HG02610 (cell line): ENCODE results near the gene CRK.

Experiments used
- ATAC-seq: cut with Tn5 transposase; IDR thresholded peaks from one replicate; pipeline ENCODE4 v1.9.1; 2021; ENCODE audit warnings: mild to moderate bottlenecking, moderate library complexity; ENCODE audit not compliant: unreplicated experiment

The CRK gene

GRCh38 chr17:1455797-1456599 is at the start of gene CRK:
Gene CRK (minus strand): TSS chr17:1456232. CDS start chr17:1456117, 115 bp downstream.
- peak; percentile 91 for ATAC-seq

- no peak for ATAC-seq
Observed at GRCh38 chr17:1505586-1505985, 49.6 kb upstream of the CRK start.

- no peak for ATAC-seq
Observed at GRCh38 chr17:1504866-1505265, 48.8 kb upstream of the CRK start.

- no peak for ATAC-seq
Observed at GRCh38 chr17:1503699-1504098, 47.7 kb upstream of the CRK start.

- ATAC-seq = no peak
Observed at GRCh38 chr17:1498869-1499268, 42.8 kb upstream of the CRK start.

- no peak for ATAC-seq
Observed at GRCh38 chr17:1498233-1498632, 42.2 kb upstream of the CRK start.

GRCh38 chr17:1497831-1498230 is 41.8 kb upstream of the CRK start:
- ATAC-seq = no peak

GRCh38 chr17:1496869-1497268 is 40.8 kb upstream of the CRK start:
- ATAC-seq = no peak

- ATAC-seq = no peak
Observed at GRCh38 chr17:1495265-1495989, 39.4 kb upstream of the CRK start.

GRCh38 chr17:1494736-1495253 is 38.8 kb upstream of the CRK start:
- no peak for ATAC-seq

GRCh38 chr17:1494203-1494602 is 38.2 kb upstream of the CRK start:
- ATAC-seq = no peak

GRCh38 chr17:1493291-1493980 is 37.4 kb upstream of the CRK start:
- ATAC-seq = no peak

- ATAC-seq = no peak
Observed at GRCh38 chr17:1492249-1493206, 36.5 kb upstream of the CRK start, which contains the start of gene MYO1C. Gene MYO1C (minus strand): TSS chr17:1492686. CDS start chr17:1492487, 199 bp downstream.

- peak; percentile 44 for ATAC-seq
Observed at GRCh38 chr17:1491443-1492248, 35.6 kb upstream of the CRK start.

GRCh38 chr17:1490643-1491442 is 34.8 kb upstream of the CRK start:
- ATAC-seq = peak; percentile 46

- ATAC-seq = no peak
Observed at GRCh38 chr17:1488826-1489270, 32.8 kb upstream of the CRK start.

GRCh38 chr17:1487939-1488825 is 32.1 kb upstream of the CRK start:
- peak; percentile 29 for ATAC-seq
